Pancreas (tissue), 10 donors: ENCODE data around the gene CAPS. TPM values are rescaled to one million over a fixed set of nuclear protein-coding genes. Genes with fewer than 3 reads are reported as not detected.

Experiments used
- ATAC-seq, 4 donors: fragments of 200-7000 bp; cut with Tn5 transposase; one replicate each; pipeline versions ENCODE4 v1.8.0 to v1.9.1; 2020; ENCODE audit warnings: mild to moderate bottlenecking in 4 of 4, moderate library complexity in 4 of 4
- DNase-seq, 6 donors: peaks; one replicate each; pipeline ENCODE4 v3.0.0-alpha.2; 2020
- FAIRE-seq: peaks from 2 replicates; lab custom pipeline; 2012; peaks lifted over from hg19 to GRCh38; lab: Jason Lieb, UNC
- H3K27ac ChIP-seq, 4 donors: fragments of 200-600 bp; sonication (generic); 1 replicate in 3 of 4; 2 replicates in 1 of 4; pipeline versions ENCODE4 v1.5.0 to v1.8.0; 2020
- H3K27me3 ChIP-seq, 4 donors: fragments of 200-600 bp; one replicate each; pipeline ENCODE4 v1.8.0; 2021
- H3K36me3 ChIP-seq, 3 donors: fragments of 200-600 bp; sonication (generic) in 1 of 3; one replicate each; pipeline versions ENCODE4 v1.5.0 to v1.8.0; 2020 to 2021
- H3K4me1 ChIP-seq, 3 donors: fragments of 200-600 bp; one replicate each; pipeline ENCODE4 v1.8.0; 2021
- H3K4me3 ChIP-seq, 4 donors: fragments of 200-600 bp; sonication (generic) in 2 of 4; one replicate each; pipeline versions ENCODE4 v1.5.0 to v1.8.0; 2020 to 2021
- H3K9me3 ChIP-seq, 4 donors: fragments of 200-600 bp; one replicate each; pipeline ENCODE4 v1.8.0; 2021
- CTCF ChIP-seq, 4 donors: fragments of 200-600 bp; sonication (generic) in 3 of 4; IDR thresholded peaks; one replicate each; pipeline versions ENCODE4 v1.5.0 to v1.8.0; 2021; ENCODE audit warnings: antibody characterized with exemption in 4 of 4
- WGBS, 2 donors: extraction: QIAGEN DNeasy Blood & Tissue Kit; methylation state at CpG; one replicate each; pipeline ENCODE4 v1.1.7; 2013; 5-methylcytosine and 5-hydroxymethylcytosine counted together
- intact Hi-C, 3 donors: fragments of 100-400 bp; cut with DNase I; formaldehyde crosslinking; loops; one replicate each; pipeline versions ENCODE4 v1.11.1 to v1.14.2; 2022
- polyA plus RNA-seq, 2 donors: library from polyadenylated mRNA; stranded (reverse); fragments of 200-250 nt; gene quantifications; one replicate each; pipeline ENCODE4 v1.2.3, GENCODE V29; 2013
- total RNA-seq, 6 donors: library from RNA; stranded (reverse); fragmentation: NEBNext Ultra II Directional in 4 of 6; extraction: Animal tissue kit (Norgen Biotek cat#: 25700) in 4 of 6; gene quantifications; one replicate each; pipeline versions ENCODE4 v1.2.1 to v1.2.4, GENCODE V29; 2021 to 2023
- donor health status: healthy with polysubstance abuse.
- donor health status: DM: no; HTN: no; CAD: no; lungs with moderate emphysema.
- donor health status: DM: no; HTN: no; CAD: no.
- donor health status: control.
- donor health status: control.
- donor health status: Bipolar disorder and iron deficiency.
- donor health status: DM: yes; HTN: yes; CAD: no.
- donor health status: DM: no; HTN: no; CAD: no.
- donor health status: DM: no; HTN: no; CAD: no.
- donor health status: DM: yes; HTN: yes; CAD: no.

CAPS gene
- total and polyA plus RNA-seq, 8 donors: 10.5 to 77.2 (median 15.8) TPM

- 35 to 43% methylated on average over 15 of the region's 15 CpGs for WGBS, 2 donors
Observed at GRCh38 chr19:5892772-5893275, 21.2 kb upstream of the CAPS start.

GRCh38 chr19:5893296-5893903 lies 20.7 kb upstream of the CAPS start:
- FAIRE-seq: no peak
- intact Hi-C loops: loop anchor here in 1 of 3 donors (5.0 kb wide), 1 partner anchor 86 kb away; the partner anchor contains the start of gene NRTN
- no peak for ATAC-seq
- Histone ChIP-seq H3K9me3 (no peaks in the 10 kb centered on the region), H3K4me3 (no peak overlapping the region), H3K36me3 (peaks cover 0 to 16% (median 12%) of the 10 kb centered on the region in 3 donors), H3K27me3 (no peaks in the 10 kb centered on the region), H3K4me1 (no peaks in the 10 kb centered on the region), H3K27ac (no peak overlapping the region)
- no peak for DNase-seq
- TF ChIP-seq CTCF (IDR thresholded peaks at IDR 0.05): no peak
- WGBS, 2 donors: 69 to 80% methylated on average over 13 of the region's 13 CpGs

More at GRCh38 chr19:5892772-5893275, 21.2 kb upstream of the CAPS start:
- Histone ChIP-seq H3K4me1 (no peaks in the 10 kb centered on the region), H3K36me3 (peaks cover 0 to 16% (median 12%) of the 10 kb centered on the region in 3 donors), H3K27me3 (no peaks in the 10 kb centered on the region), H3K27ac (no peak overlapping the region), H3K4me3 (no peak overlapping the region), H3K9me3 (no peaks in the 10 kb centered on the region)
- TF ChIP-seq CTCF (IDR thresholded peaks at IDR 0.05): no peak
- FAIRE-seq: no peak
- peak in 2 of 4 donors; percentile 3 to 5 for ATAC-seq
- intact Hi-C loops: loop anchor here in 1 of 3 donors (5.0 kb wide), 1 partner anchor 86 kb away; the partner anchor contains the start of gene NRTN
- DNase-seq: no peak

GRCh38 chr19:5893907-5894703 lies 19.9 kb upstream of the CAPS start:
- Histone ChIP-seq H3K4me3 (no peak overlapping the region), H3K27me3 (no peaks in the 10 kb centered on the region), H3K9me3 (no peaks in the 10 kb centered on the region), H3K4me1 (no peaks in the 10 kb centered on the region), H3K36me3 (peaks cover 0 to 16% (median 12%) of the 10 kb centered on the region in 3 donors), H3K27ac (no peak overlapping the region)
- ATAC-seq (no peak), FAIRE-seq (no peak), DNase-seq (peak in 1 of 6 donors; percentile 65)
- intact Hi-C loops: loop anchor here in 1 of 3 donors (5.0 kb wide), 1 partner anchor 87 kb away; the partner anchor contains the start of gene NRTN
- WGBS, 2 donors: 72 to 73% methylated on average over 27 to 28 of the region's 28 CpGs
- no peak for TF ChIP-seq CTCF (IDR thresholded peaks at IDR 0.05)

GRCh38 chr19:5894704-5895349 lies 19.2 kb upstream of the CAPS start:
- intact Hi-C loops: loop anchor here in 2 of 3 donors (5.0 kb wide), 2 partner anchors 83 to 88 kb away; partner anchors contain the start of gene NRTN (in 1 of the 2)
- no peak overlapping the region for H3K27ac ChIP-seq
- no peak for FAIRE-seq

More at GRCh38 chr19:5894704-5895349, 19.2 kb upstream of the CAPS start:
- no peak for TF ChIP-seq CTCF (IDR thresholded peaks at IDR 0.05)
- no peaks in the 10 kb centered on the region for H3K27me3 ChIP-seq
- ATAC-seq (no peak), DNase-seq (peak in 1 of 6 donors; percentile 69)
- 87 to 88% methylated on average over 28 of the region's 28 CpGs for WGBS, 2 donors
- no peaks in the 10 kb centered on the region for H3K9me3 ChIP-seq
- H3K4me1 ChIP-seq: no peaks in the 10 kb centered on the region
- no peak overlapping the region for H3K4me3 ChIP-seq
- H3K36me3 ChIP-seq: peaks cover 0 to 16% (median 12%) of the 10 kb centered on the region in 3 donors
